ENCODE data around the gene DIS3L2.
"Not testable (repeated sequence)": the region's sequence is repeated elsewhere in the genome, so short reads cannot be mapped to it uniquely, and the experiment has no call there.

DIS3L2 gene

GRCh38 chr2:232381204-232382031 lies 419.9 kb downstream of the DIS3L2 start:
- not testable (repeated sequence) for DNase-seq

GRCh38 chr2:232382331-232383225 lies 421.1 kb downstream of the DIS3L2 start:
- DNase-seq = no peak

GRCh38 chr2:232384466-232384865 lies 423.0 kb downstream of the DIS3L2 start:
- DNase-seq = no peak

GRCh38 chr2:232385058-232385457 lies 423.5 kb downstream of the DIS3L2 start:
- not testable (repeated sequence) for DNase-seq

- no peak for DNase-seq
Measured at GRCh38 chr2:232385660-232386489, 424.4 kb downstream of the DIS3L2 start.

- DNase-seq = no peak
Measured at GRCh38 chr2:232386490-232386739, 424.9 kb downstream of the DIS3L2 start.
